Stimulated activated CD4-positive, alpha-beta T cell treated with anti-CD3 and anti-CD28 coated beads, Interleukin-4, amount 100 ng/mL, for 1 hour (primary cell): ENCODE results near the gene ATP5ME.
A peak's percentile ranks its signal among the peaks of the same experiment; 100 is the strongest.
"Not testable (repeated sequence)": the region's sequence is repeated elsewhere in the genome, so short reads cannot be mapped to it uniquely, and the experiment has no call there.

Experiments
- DNase-seq: peaks from one replicate; pipeline ENCODE4 v3.0.0-alpha.2; 2020

ATP5ME gene

DNA sequence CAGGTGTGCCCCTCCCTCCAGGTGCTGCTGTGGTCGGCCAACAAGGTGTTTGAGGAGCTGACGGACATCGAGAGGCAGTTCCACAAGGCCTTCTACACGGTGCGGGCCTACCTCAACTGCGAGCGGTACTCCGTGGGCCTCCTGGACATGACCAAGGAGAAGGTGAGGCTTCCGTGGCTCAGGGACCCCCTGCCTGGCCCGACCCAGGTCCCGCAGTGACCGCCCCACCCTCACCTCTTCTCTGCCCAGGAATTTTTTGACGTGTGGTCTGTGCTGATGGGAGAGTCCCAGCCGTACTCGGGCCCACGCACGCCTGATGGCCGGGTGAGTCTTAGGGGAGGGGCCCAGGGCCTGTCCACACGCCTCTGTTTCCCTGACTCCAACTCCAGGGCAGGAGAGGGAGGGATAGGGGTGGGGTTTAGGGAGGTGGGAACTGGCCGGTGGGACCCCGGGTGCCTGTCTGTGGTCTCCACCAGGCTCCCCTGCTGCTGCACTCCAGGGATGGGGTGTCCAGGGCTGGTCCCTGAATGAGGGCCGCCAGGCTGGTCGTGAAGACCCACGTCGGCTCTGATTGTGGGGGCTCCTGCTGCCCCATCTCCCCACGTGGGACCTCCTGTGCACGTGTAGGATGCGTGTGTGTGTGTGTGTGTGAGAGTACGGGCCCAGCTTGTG lies 20.1 kb downstream of the ATP5ME start:
- DNase-seq: no peak

DNA sequence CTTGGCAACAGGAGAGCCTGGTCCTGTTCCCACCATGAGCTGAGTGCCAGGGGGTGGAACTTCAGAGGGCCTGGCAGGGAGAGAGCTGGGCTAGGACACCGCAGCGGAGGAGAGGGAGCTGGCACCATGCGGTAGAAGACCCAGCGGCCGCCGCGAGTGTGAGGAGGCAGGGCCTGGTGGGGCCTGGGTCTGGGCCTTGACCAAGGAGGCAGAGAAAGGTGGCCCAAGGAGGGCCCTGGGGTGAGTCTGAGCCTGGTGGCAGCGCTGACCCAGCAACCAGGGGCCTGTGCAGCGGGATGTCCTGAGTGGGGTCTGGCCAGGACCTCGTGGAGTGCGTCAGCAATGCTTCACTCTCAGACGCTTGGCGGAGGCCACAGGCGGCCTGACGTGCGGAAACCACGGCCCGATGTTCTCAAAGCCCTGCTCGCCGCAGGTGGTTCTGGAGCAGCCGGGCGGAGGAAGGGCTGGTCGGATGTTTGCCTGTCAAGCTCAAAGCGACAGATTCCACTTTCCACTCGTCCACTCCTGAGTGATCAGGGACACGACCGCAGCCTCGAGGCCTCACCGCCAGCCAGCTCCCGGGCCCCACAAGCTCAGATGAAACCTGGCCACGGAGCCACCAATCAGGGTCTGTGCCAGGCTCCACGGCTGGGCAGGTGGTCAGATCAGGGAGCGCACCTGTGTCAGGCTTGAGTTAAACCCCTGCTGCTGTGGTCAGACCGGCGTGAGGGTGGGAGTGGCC lies 20.8 kb downstream of the ATP5ME start:
- DNase-seq: no peak

GRCh38 chr4:651884-652642 lies 22.0 kb downstream of the ATP5ME start:
- no peak for DNase-seq

- DNase-seq: no peak
These were observed 22.9 kb downstream of the ATP5ME start for GRCh38 chr4:650951-651883.

- no peak for DNase-seq
These were observed 23.6 kb downstream of the ATP5ME start for GRCh38 chr4:650461-650860.

DNA sequence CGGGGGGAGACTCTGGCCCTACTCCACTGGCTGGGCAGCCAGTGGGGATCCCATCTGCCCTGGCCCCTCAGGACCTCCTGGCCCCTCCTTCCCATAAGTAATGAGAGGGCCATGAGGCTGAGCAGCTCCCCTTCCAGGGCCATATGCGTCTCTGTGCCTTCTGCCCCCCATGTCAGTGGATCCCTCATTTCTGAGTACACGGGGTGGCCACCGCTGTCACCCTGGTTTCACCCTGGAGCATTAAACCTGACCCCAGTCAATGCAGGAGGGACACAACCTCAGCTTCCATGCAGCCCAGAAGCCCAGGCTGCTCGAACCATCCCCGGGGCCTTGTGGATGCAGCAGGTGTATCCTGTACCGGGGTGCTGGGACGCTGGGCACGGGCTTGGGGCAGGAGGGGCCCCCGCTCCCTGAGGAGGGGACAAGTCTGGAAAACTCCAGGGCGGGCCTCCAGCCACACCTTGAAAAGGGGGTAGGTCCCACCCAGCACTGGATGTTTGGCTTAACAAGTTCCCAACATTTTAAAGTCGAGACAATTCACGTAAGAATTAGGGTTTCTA lies 24.2 kb downstream of the ATP5ME start:
- DNase-seq: no peak

GRCh38 chr4:649293-649625 lies 24.8 kb downstream of the ATP5ME start:
- no peak for DNase-seq

GRCh38 chr4:648579-649292 lies 25.3 kb downstream of the ATP5ME start:
- no peak for DNase-seq

- no peak for DNase-seq
These were observed 26.6 kb downstream of the ATP5ME start for GRCh38 chr4:647481-647880.

DNA sequence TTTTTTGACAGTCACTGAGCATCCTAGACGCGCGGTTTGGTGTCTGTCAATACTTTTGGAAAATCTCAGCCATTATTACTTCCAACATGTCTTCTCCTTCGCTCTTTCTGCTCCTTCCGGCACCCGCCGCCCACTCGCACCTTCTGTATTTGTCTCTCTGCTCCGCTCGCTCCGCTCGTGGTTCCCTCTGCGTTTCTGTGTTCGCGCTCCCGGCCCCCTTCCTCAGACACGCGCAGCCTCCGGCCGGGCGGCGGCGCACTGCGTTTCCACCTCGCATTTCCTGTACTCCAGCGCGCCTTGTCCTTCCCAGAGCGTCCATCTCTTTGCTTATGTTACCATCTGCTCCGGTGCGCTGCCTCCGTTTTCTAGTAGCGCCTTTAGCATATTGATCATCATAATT lies 27.6 kb downstream of the ATP5ME start:
- peak; percentile 35 for DNase-seq

GRCh38 chr4:642366-642765 lies 31.7 kb downstream of the ATP5ME start:
- DNase-seq: not testable (repeated sequence)

DNA sequence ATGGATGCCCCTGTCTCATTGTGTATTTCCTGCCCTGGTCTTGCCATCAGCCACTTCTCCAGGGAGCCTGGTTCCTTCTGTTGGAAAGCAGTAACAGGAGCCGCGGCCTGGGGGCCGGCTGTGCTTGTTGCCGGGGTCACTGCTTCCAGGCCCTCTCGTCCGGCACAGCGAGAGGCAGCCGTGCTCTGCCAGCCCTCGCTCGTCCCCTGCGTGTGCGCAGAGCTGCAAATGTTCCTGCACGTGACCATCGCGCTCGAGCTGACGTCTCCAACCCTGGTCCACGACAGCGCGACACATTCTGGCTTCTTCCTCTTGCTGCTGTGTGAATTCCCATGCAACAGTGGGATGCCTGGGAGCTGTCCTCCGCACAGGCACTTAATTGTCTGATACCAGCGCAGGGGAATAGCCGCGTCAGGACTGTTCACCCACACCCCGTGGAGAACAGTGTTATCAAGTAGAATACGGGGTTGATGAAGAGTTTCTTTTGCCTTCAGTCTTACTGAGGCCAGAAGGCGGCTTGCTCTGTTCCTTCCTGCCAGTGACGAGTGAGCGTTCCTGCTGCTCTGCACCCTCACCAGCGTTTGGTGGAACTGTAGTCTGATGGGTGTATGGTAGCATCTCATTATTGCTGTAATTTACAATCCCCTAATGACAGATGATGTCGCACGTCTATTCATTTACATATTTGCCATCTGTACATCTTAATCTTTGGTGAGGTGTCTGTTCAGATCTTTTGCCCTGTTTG lies 36.4 kb downstream of the ATP5ME start:
- no peak for DNase-seq

DNA sequence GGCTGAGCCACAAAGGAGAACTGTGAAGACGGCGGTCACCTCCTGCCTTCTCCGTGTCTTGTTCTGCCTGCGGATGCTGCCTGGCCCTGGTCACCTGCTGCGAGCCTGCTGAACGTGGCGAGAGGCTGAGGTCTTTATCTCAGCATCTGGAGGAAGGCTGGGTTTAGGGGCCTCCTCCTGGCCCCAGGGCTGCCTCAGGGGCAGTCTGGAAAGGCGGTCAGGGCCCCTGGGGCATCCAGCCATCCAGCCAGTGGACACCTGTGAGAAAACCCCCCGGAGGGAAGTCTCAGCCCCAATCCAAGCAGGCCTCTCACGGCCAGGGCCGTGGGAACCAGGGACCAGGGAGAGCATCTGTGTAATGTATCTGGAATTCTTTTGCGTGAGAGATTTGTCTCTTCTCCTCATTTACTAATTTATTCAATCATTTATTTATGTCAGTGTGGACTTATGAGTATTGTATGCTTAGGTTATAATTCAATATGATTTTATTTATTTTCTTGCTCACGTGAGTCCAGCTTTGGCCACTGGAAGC lies 37.4 kb downstream of the ATP5ME start:
- DNase-seq: no peak

GRCh38 chr4:635851-636627 lies 38.0 kb downstream of the ATP5ME start:
- DNase-seq: no peak

DNA sequence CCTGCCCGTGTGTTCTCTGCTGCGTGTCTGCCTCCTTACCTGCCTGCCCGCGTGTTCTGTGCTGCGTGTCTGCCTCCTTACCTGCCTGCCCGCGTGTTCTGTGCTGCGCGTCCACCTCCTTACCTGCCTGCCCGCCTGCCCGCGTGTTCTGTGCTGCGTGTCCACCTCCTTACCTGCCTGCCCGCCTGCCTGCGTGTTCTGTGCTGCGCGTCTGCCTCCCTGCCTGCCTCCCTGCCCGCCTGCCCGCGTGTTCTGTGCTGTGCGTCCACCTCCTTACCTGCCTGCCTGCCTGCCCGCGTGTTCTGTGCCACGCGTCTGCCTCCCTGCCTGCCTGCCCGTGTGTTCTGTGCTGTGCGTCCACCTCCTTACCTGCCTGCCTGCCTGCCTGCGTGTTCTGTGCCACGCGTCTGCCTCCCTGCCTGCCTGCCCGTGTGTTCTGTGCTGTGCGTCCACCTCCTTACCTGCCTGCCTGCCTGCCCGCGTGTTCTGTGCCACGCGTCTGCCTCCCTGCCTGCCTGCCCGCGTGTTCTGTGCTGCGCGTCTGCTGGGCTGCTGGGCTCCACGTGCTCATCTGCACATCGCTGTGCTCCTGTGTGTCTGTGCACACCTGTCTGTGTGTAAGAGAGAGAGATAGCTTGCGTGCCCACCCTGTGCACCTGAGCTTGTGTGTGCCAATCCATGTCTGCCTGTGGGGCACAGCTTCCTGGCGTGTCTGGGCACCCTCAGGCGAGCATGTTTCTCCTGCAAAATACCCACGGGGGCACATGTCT lies 38.8 kb downstream of the ATP5ME start:
- not testable (repeated sequence) for DNase-seq

DNA sequence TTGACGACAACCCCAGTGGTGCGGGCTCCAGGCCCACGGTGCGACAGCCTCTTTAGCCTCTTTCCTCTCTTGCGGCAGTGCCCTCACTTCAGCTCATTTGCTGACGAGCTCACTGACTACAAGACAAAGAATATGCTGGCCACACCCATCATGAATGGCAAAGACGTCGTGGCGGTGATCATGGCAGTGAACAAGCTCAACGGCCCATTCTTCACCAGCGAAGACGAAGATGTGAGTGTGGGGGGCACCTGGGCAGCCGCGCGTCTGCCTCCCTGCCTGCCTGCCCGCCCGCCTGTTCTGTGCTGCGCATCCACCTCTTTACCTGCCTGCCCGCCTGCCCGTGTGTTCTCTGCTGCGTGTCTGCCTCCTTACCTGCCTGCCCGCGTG lies 39.5 kb downstream of the ATP5ME start:
- DNase-seq: no peak

DNA sequence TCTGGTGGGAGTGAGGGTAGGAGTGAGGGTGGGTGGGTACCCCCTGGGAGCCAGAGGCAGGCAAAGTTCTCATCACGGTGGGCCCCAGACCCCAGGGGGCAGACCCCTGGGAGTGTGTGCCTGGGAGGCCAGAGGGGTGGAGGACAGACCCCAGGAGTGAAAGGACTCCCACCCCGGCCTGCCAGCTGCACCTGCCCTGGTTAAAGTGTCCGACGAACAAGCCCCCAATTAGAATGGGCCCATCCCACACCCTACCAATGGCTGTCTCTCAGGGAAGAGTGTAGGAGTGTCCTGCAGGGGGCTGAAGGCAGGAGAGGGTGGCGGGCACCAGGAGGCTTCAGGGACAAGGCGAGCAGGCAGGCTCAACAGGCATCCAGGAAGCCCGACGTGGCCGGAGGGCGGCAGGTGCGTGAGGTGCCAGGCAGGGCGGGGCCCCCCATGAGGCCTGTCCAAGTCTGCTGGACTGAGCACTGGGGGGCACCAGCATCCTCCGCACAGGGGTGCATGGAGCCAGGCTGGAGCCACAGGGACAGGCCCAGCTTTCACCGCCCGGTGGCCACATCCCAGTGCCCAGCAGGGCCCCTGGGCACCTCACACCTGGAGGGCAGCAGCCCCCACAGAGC lies 40.0 kb downstream of the ATP5ME start:
- no peak for DNase-seq

- DNase-seq: no peak
These were observed 40.7 kb downstream of the ATP5ME start for GRCh38 chr4:633406-633805.

- no peak for DNase-seq
These were observed 41.1 kb downstream of the ATP5ME start for GRCh38 chr4:632926-633325.
